Measurements from ENCODE around the gene PTPRJ.
A peak's percentile ranks its signal among the peaks of the same experiment; 100 is the strongest.

GRCh38 chr11:48210052-48210451, 229.7 kb downstream of the PTPRJ start:
- TF ChIP-seq, protein P1, sequence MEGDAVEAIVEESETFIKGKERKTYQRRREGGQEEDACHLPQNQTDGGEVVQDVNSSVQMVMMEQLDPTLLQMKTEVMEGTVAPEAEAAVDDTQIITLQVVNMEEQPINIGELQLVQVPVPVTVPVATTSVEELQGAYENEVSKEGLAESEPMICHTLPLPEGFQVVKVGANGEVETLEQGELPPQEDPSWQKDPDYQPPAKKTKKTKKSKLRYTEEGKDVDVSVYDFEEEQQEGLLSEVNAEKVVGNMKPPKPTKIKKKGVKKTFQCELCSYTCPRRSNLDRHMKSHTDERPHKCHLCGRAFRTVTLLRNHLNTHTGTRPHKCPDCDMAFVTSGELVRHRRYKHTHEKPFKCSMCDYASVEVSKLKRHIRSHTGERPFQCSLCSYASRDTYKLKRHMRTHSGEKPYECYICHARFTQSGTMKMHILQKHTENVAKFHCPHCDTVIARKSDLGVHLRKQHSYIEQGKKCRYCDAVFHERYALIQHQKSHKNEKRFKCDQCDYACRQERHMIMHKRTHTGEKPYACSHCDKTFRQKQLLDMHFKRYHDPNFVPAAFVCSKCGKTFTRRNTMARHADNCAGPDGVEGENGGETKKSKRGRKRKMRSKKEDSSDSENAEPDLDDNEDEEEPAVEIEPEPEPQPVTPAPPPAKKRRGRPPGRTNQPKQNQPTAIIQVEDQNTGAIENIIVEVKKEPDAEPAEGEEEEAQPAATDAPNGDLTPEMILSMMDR (conservative IDR thresholded peaks at IDR 0.05 in 1 of 2, IDR thresholded peaks at IDR 0.05 in 1 of 2; ENCODE audit: low read depth in 1 of 2, low read length in 2 of 2): peak in 1 of 2 donors; percentile 31
- no peak for TF ChIP-seq EZH2 (IDR thresholded peaks at IDR 0.05; ENCODE audit: low read length, missing control alignments)
